ENCODE results near the gene RGS9.
"Not testable (repeated sequence)": the region's sequence is repeated elsewhere in the genome, so short reads cannot be mapped to it uniquely, and the experiment has no call there.

RGS9 gene

GRCh38 chr17:65158041-65158440 lies 20.9 kb downstream of the RGS9 start:
- DNase-seq = no peak

DNA sequence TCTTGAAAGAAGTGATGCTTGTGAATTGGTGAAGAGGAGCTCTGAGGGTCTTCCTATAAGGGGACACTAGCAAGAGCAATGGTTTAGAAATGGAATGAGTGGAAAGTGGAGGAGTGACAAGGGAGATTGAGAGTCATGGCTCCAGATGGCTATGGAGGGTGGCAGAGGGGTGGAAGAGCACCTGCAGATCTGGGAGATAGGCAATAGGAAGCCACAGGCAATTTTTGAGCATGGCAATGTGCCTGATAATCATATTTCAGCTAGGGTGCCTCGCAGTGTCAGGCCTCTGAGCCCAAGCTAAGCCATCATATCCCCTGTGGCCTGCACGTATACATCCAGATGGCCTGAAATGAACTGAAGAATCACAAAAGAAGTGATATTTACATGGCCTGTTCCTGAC lies 21.5 kb downstream of the RGS9 start:
- no peak for DNase-seq

- no peak for DNase-seq
Measured at GRCh38 chr17:65160516-65160915, 23.3 kb downstream of the RGS9 start.

GRCh38 chr17:65163990-65164495 lies 26.9 kb downstream of the RGS9 start:
- DNase-seq = no peak

- no peak for DNase-seq
Measured at GRCh38 chr17:65166787-65167186, 29.6 kb downstream of the RGS9 start.

DNA sequence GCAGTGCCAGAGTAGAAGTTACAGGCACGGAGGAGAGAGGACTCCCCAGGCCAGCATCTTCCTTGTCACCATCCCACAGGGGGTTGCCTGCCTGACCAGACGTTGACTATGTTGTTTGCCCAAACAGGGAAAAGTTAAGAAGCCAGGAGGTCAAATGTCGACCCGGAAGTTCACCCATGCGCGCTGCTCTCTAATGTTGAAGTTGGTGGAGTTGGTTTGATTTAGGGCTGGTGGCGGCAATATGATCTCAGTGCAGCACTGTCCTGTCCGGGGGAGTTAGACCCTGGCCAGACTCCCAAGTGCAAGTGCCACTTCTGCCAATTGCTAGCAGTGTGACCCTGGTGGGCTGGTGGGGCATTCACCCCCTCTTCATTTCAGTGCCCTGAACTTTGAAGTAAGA lies 30.4 kb downstream of the RGS9 start:
- no peak for DNase-seq

- DNase-seq = no peak
Measured at GRCh38 chr17:65169691-65170090, 32.5 kb downstream of the RGS9 start.

- no peak for DNase-seq
Measured at GRCh38 chr17:65170839-65171238, 33.7 kb downstream of the RGS9 start.

GRCh38 chr17:65171752-65172151 lies 34.6 kb downstream of the RGS9 start:
- no peak for DNase-seq

DNA sequence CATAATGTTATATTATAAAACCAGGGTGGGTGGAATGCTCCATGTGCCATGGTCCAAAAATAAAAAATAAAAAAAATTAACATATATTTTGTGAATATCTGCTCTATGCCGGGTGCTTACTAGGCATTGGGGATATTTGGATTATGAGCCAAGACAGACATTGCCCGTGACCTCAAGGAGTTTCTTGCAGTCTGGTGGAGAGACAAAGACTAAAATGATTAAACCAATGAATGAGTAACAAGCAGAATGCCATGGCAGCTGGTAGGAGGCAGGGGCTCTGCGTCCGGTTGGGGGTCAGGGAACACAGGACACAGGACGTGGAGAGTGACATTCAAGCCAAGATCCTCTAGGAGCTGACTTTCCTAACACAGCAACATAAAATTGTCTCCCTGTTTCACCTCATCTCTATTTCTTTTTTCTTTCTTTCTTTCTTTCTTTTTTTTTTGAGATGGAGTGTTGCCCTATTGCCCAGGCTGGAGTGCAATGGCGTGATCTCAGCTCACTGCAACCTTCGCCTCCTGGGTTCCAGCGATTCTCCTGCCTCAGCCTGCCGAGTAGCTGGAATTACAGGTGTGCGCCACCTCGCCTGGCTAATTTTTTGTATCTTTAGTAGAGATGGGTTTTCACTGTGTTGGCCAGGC lies 35.4 kb downstream of the RGS9 start:
- no peak for DNase-seq

GRCh38 chr17:65173284-65173793 lies 36.2 kb downstream of the RGS9 start:
- DNase-seq = peak; percentile 58

GRCh38 chr17:65173976-65174683 lies 37.0 kb downstream of the RGS9 start:
- DNase-seq = no peak

GRCh38 chr17:65174974-65175373 lies 37.8 kb downstream of the RGS9 start:
- DNase-seq = no peak

DNA sequence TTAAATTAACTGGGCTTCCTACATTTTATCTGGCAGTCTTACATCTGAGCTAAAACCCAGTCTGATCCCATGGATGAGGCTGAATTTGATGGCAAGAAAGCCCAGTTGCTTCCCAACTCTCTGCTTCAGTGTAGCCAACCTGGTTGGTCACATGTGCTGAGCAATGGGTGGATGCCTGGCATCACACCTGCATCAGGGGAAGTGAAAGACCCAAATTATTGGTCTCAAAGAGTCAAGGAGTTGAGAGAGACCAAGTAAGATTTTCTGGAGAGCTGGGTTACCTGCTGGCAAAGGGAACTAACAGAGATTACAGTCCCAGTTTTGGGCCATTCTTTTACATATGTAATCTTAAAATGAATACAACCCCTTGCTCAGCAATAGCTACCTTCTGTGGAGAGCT lies 38.8 kb downstream of the RGS9 start:
- DNase-seq = no peak

- no peak for DNase-seq
Measured at GRCh38 chr17:65176646-65177409, 39.7 kb downstream of the RGS9 start.

GRCh38 chr17:65177901-65178300 lies 40.7 kb downstream of the RGS9 start:
- no peak for DNase-seq

GRCh38 chr17:65180276-65180675 lies 43.1 kb downstream of the RGS9 start:
- DNase-seq = not testable (repeated sequence)

- DNase-seq = not testable (repeated sequence)
Measured at GRCh38 chr17:65180752-65181236, 43.6 kb downstream of the RGS9 start.

DNA sequence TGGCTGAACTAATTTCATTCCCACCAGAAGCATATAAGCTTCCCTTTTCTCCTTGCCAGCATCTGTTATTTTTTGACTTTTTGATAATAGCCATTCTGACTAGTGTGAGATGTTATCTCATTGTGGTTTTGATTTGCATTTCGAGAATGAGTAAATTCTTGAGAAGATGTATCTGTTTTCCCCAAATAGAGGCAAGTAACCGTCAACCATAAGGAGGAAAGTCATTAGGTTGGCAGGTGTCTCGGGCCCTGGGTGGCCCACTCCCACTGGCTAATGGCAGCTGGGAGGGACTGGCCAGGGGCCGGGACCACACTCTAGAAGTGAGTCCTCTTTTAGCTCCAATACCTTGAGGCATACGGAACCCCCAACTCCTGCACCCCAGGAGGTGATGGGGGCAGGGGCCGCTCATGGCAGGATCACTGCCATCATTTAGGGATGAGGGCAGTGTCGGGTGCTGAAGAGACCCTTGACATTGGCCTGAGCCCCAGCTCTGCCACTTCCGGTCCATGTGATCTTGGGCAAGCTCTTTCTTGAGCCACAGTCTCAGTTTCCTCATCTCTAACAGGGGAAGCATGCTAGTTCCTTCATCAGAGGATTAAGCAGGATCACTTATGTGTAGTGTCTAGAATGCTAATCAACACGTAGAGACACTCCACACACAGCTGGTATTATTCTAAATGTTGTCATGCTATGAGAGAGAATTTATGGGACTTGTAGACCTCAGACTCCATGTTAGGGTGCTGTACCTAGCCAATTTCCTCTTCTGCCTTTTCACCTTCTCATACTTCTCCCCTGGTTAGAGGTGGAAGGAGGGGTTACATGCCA lies 44.3 kb downstream of the RGS9 start:
- DNase-seq = no peak

GRCh38 chr17:65182233-65182632 lies 45.1 kb downstream of the RGS9 start:
- no peak for DNase-seq

- DNase-seq = no peak
Measured at GRCh38 chr17:65183736-65184135, 46.6 kb downstream of the RGS9 start.

GRCh38 chr17:65184235-65184959 lies 47.2 kb downstream of the RGS9 start:
- DNase-seq = no peak
